Esophagus squamous epithelium (tissue), 5 donors: ENCODE results near the gene BAIAP2L2. TPM values are rescaled to one million over a fixed set of nuclear protein-coding genes. Genes with fewer than 3 reads are reported as not detected.
"Not testable (repeated sequence)": the region's sequence is repeated elsewhere in the genome, so short reads cannot be mapped to it uniquely, and the experiment has no call there.

Source experiments
- DNase-seq: peaks from one replicate; lab custom pipeline; 2025; lab: John Stamatoyannopoulos, UW
- H3K27ac ChIP-seq, 4 donors: fragments of 200-600 bp; sonication (generic); one replicate each; pipeline ENCODE4 v1.5.1; 2016 to 2019; ENCODE audit warnings: mild to moderate bottlenecking in 1 of 4
- H3K27me3 ChIP-seq, 4 donors: fragments of 200-600 bp; sonication (generic); 1 replicate in 3 of 4; 2 replicates in 1 of 4; pipeline versions ENCODE4 v1.5.1 to v1.6.0; 2017 to 2021; ENCODE audit warnings: antibody characterized with exemption in 1 of 4
- H3K36me3 ChIP-seq, 3 donors: fragments of 200-600 bp; sonication (generic); one replicate each; pipeline ENCODE4 v1.5.1; 2016 to 2019
- H3K4me1 ChIP-seq, 3 donors: fragments of 200-600 bp; sonication (generic); one replicate each; pipeline ENCODE4 v1.5.1; 2017 to 2019
- H3K4me3 ChIP-seq, 4 donors: fragments of 200-600 bp; sonication (generic); 1 replicate in 3 of 4; 2 replicates in 1 of 4; pipeline ENCODE4 v1.5.1; 2016 to 2019; ENCODE audit warnings: mild to moderate bottlenecking in 2 of 4, moderate library complexity in 1 of 4
- H3K9me3 ChIP-seq, 3 donors: fragments of 200-600 bp; sonication (generic); one replicate each; pipeline ENCODE4 v1.5.1; 2016 to 2019
- POLR2A ChIP-seq, 4 donors: fragments of 450-650 bp; IDR thresholded peaks; one replicate each; pipeline ENCODE4 v1.6.1; 2017; ENCODE audit warnings: antibody characterized with exemption in 4 of 4, mild to moderate bottlenecking in 4 of 4, moderate library complexity in 3 of 4
- WGBS, 2 donors: methylation state at CpG; one replicate each; pipeline ENCODE4 v1.1.5; 2018; 5-methylcytosine and 5-hydroxymethylcytosine counted together
- intact Hi-C: fragments of 100-400 bp; cut with DNase I; formaldehyde crosslinking; loops from one replicate; pipeline ENCODE4 v1.15.0; 2022
- total RNA-seq, 4 donors: library from RNA; depleted of rRNA; stranded (reverse); fragments of >200 nt; gene quantifications; one replicate each; pipeline ENCODE4 v1.1.0, GENCODE V29; 2016
- TF ChIP-seq, protein P1 (sequence below), 6 experiments: fragments of 450-650 bp in 4 of 6; fragments of 200-600 bp in 2 of 6; sonication (generic) in 2 of 6; IDR thresholded peaks; one replicate each; pipeline ENCODE4 v1.5.1; 2016 to 2019; ENCODE audit warnings: antibody characterized with exemption in 6 of 6, mild to moderate bottlenecking in 4 of 6, moderate library complexity in 4 of 6
- donor health status: DM: yes; HTN: yes; CAD: no.

Gene BAIAP2L2
- total RNA-seq: 1 to 10 TPM in 3 of 4 donors, under 1 TPM in 1; 0.26 to 4.8 (median 2.8) TPM

DNA sequence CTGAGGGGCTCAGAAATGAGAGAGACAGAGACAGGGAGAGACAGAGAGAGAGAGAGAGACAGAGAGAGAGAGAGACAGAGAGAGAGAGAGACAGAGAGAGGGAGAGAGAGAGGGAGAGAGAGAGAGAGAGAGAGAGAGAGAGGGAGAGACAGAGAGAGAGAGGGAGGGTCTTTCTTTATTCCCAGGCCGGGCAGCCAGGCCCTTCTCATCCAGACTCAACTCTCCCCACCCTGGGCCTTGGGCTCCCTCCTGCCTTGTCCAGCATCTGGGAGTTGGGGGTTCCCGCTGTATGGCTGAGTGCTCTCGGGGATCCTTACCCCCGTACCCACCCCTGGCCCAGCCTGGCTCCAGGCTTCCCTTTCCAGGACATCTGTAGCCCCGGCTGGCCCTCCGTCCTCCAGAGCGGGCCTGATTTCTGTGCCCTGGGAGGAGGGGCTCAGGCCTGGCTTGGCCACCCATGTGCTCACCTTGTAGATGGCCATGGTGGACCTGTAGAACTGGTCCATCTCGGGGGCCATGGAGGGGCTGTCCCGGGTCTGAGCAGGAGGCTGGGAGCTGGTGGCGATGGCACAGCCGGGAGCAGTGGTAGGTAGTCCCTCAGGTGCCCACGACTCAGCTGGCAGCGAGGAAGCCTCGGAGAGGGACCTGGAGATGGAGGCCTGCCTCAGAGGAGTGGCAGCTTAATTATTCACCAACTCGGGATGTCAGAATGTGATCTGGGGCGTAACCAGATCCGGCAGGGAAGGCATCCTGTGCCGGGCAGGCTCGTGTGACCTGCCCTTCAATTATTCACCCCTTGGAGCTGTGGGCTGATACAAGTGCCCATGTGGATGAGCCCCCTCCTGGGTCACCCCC is at the start of gene BAIAP2L2:
TSS of gene BAIAP2L2 (minus strand) at position 677 of the 855 bp plus-strand sequence. CDS start at position 518, 159 bp downstream.
- no peak for DNase-seq
- peaks cover 0 to 18% (median 0%) of the 10 kb centered on the region in 3 donors for H3K36me3 ChIP-seq
- 53 to 57% methylated on average over 6 to 11 of the region's 19 CpGs for WGBS, 2 donors
- no peaks in the 10 kb centered on the region for H3K9me3 ChIP-seq
- peak within 1 kb of the TSS in 3 of 4 donors; percentile 2 to 56 (median 49) for H3K27ac ChIP-seq
- no peak within 1 kb of the TSS for H3K4me3 ChIP-seq
- TF ChIP-seq, protein P1, sequence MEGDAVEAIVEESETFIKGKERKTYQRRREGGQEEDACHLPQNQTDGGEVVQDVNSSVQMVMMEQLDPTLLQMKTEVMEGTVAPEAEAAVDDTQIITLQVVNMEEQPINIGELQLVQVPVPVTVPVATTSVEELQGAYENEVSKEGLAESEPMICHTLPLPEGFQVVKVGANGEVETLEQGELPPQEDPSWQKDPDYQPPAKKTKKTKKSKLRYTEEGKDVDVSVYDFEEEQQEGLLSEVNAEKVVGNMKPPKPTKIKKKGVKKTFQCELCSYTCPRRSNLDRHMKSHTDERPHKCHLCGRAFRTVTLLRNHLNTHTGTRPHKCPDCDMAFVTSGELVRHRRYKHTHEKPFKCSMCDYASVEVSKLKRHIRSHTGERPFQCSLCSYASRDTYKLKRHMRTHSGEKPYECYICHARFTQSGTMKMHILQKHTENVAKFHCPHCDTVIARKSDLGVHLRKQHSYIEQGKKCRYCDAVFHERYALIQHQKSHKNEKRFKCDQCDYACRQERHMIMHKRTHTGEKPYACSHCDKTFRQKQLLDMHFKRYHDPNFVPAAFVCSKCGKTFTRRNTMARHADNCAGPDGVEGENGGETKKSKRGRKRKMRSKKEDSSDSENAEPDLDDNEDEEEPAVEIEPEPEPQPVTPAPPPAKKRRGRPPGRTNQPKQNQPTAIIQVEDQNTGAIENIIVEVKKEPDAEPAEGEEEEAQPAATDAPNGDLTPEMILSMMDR (IDR thresholded peaks at IDR 0.05): no peak
- TF ChIP-seq POLR2A (IDR thresholded peaks at IDR 0.05): no peak
- peaks cover 5 to 51% (median 22%) of the 10 kb centered on the region in 3 donors for H3K4me1 ChIP-seq
- intact Hi-C loops: no loop called here
- peaks cover 0 to 4% (median 0%) of the 10 kb centered on the region in 4 donors for H3K27me3 ChIP-seq

- H3K4me1 ChIP-seq: peaks cover 0 to 8% (median 0%) of the 10 kb centered on the region in 3 donors
- H3K9me3 ChIP-seq: no peaks in the 10 kb centered on the region
- H3K4me3 ChIP-seq: no peak overlapping the region
- no peak for TF ChIP-seq POLR2A (IDR thresholded peaks at IDR 0.05)
- TF ChIP-seq, protein P1 (IDR thresholded peaks at IDR 0.05): no peak
- intact Hi-C loops: no loop called here
- DNase-seq: no peak
- H3K36me3 ChIP-seq: no peaks in the 10 kb centered on the region
- 67 to 94% methylated on average over 1 of the region's 1 CpG for WGBS, 2 donors
- no peaks in the 10 kb centered on the region for H3K27me3 ChIP-seq
- no peak overlapping the region for H3K27ac ChIP-seq
These were observed 45.2 kb upstream of the BAIAP2L2 start for GRCh38 chr22:38155703-38156102.

- DNase-seq, H3K27ac ChIP-seq, H3K27me3 ChIP-seq, H3K9me3 ChIP-seq, H3K4me3 ChIP-seq, H3K36me3 ChIP-seq, intact Hi-C loops: not testable (repeated sequence)
- WGBS, 2 donors: 19 to 62% methylated on average over 1 of the region's 1 CpG
- H3K4me1 ChIP-seq: peaks cover 0 to 12% (median 0%) of the 10 kb centered on the region in 3 donors
These were observed 44.1 kb upstream of the BAIAP2L2 start for GRCh38 chr22:38154563-38154915.

- DNase-seq: no peak
- Histone ChIP-seq H3K27ac (no peak overlapping the region), H3K27me3 (no peaks in the 10 kb centered on the region), H3K4me3 (no peak overlapping the region), H3K4me1 (peaks cover 0 to 12% (median 0%) of the 10 kb centered on the region in 3 donors), H3K9me3 (no peaks in the 10 kb centered on the region), H3K36me3 (no peaks in the 10 kb centered on the region)
- TF ChIP-seq, protein P1 (IDR thresholded peaks at IDR 0.05): no peak
- no peak for TF ChIP-seq POLR2A (IDR thresholded peaks at IDR 0.05)
- 14 to 53% methylated on average over 1 to 4 of the region's 4 CpGs for whole genome bisulfite sequencing, 2 donors
- intact Hi-C loops: no loop called here
These were observed 43.5 kb upstream of the BAIAP2L2 start for GRCh38 chr22:38153821-38154562.

GRCh38 chr22:38151126-38151500 is 40.6 kb upstream of the BAIAP2L2 start:
- H3K9me3 ChIP-seq: no peaks in the 10 kb centered on the region
- no peak for DNase-seq
- intact Hi-C loops: no loop called here
- TF ChIP-seq, protein P1 (IDR thresholded peaks at IDR 0.05): no peak
- no peak for TF ChIP-seq POLR2A (IDR thresholded peaks at IDR 0.05)
- WGBS, 2 donors: 80 to 89% methylated on average over 6 to 8 of the region's 8 CpGs
- H3K36me3 ChIP-seq: no peaks in the 10 kb centered on the region
- H3K4me3 ChIP-seq: no peak overlapping the region
- H3K27me3 ChIP-seq: no peaks in the 10 kb centered on the region
- H3K27ac ChIP-seq: peak overlapping the region in 1 of 4 donors; percentile 15
- H3K4me1 ChIP-seq: peaks cover 0 to 13% (median 0%) of the 10 kb centered on the region in 3 donors
